HepG2 (cell line): Measurements from ENCODE around the gene OR2M7. TPM values are rescaled to one million over a fixed set of nuclear protein-coding genes. Genes with fewer than 3 reads are reported as not detected.

Source experiments
- ATAC-seq: fragments of 200-7000 bp; cut with Tn5 transposase; 3 replicates; pipeline ENCODE4 v1.9.1; 2020; ENCODE audit warnings: mild to moderate bottlenecking, moderate library complexity
- Bru-seq: library from RNA; stranded (reverse); fragments of 400-500 nt; gene quantifications from one replicate; lab custom pipeline; 2021; lab: Mats Ljungman, UMichigan
- BruChase-seq, 2 experiments: library from RNA; stranded (reverse); fragments of 400-500 nt; gene quantifications; one replicate each; lab custom pipeline; 2021; lab: Mats Ljungman, UMichigan
- BruUV-seq: library from RNA; stranded (reverse); fragments of 400-500 nt; replicated peaks from 2 replicates; lab custom pipeline; 2021; lab: Mats Ljungman, UMichigan
- CTCF ChIA-PET: fragments of 300-600 bp; formaldehyde crosslinking; extraction: SDS; loops from one replicate; lab custom pipeline; 2021; ENCODE audit warnings: low total read pairs, inconsistent platforms, low intra/inter-chr PET ratio; lab: Yijun Ruan, JAX
- POLR2A ChIA-PET: fragments of 350-600 bp; sonication (Branson Sonifier 250); formaldehyde crosslinking; loops from one replicate; lab custom pipeline; 2020; ENCODE audit warnings: antibody characterized with exemption, inconsistent platforms; lab: Yijun Ruan, JAX
- DNase-seq: peaks from one replicate; pipeline ENCODE4 v3.0.0-alpha.2; 2015; ENCODE audit warnings: low spot score
- FAIRE-seq: peaks from 3 replicates; lab custom pipeline; 2011; peaks lifted over from hg19 to GRCh38; lab: Jason Lieb, UNC
- H2AFZ ChIP-seq: one replicate; pipeline ENCODE4 v1.6.1; 2011; ENCODE audit warnings: low read length, inconsistent platforms
- H3K27ac ChIP-seq: fragments of 300-600 bp; 3 replicates; pipeline ENCODE4 v1.8.0; 2011; ENCODE audit warnings: mixed run types, mild to moderate bottlenecking, mixed read lengths, low read length, inconsistent platforms; ENCODE audit not compliant: insufficient read depth; ENCODE audit errors: extremely low read length
- H3K27me3 ChIP-seq, 2 experiments: fragments of 200-600 bp in 1 of 2; 2 replicates in 1 of 2; 3 replicates in 1 of 2; pipeline versions ENCODE4 v1.6.0 to v1.8.0; 2011; ENCODE audit warnings: low read length in 2 of 2, mild to moderate bottlenecking in 2 of 2, moderate library complexity in 2 of 2, inconsistent platforms in 1 of 2; ENCODE audit not compliant: insufficient read depth in 2 of 2, control insufficient read depth in 1 of 2
- H3K36me3 ChIP-seq, 2 experiments: fragments of 200-600 bp in 1 of 2; replicated peaks in 1 of 2; 2 replicates in 1 of 2; 3 replicates in 1 of 2; pipeline versions ENCODE4 v1.5.1 to v1.8.0; 2011; ENCODE audit warnings: low read length in 2 of 2, inconsistent platforms in 1 of 2; ENCODE audit not compliant: insufficient read depth in 2 of 2, control insufficient read depth in 1 of 2
- H3K4me1 ChIP-seq: 2 replicates; pipeline ENCODE4 v1.5.1; 2012; ENCODE audit warnings: low read length, inconsistent platforms; ENCODE audit not compliant: insufficient read depth
- H3K4me2 ChIP-seq: 2 replicates; pipeline ENCODE4 v1.6.0; 2011; ENCODE audit warnings: low read depth, low read length, inconsistent platforms
- H3K4me3 ChIP-seq, 3 experiments: fragments of 200-600 bp in 1 of 3; sonication (generic), shearing (Covaris generic) in 1 of 3; replicated peaks in 1 of 3; 2 replicates each; pipeline ENCODE4 v1.5.1; 2011 to 2016; ENCODE audit warnings: low read length in 3 of 3, inconsistent platforms in 2 of 3, low read depth in 2 of 3, mild to moderate bottlenecking in 2 of 3, control low read depth in 1 of 3, mixed read lengths in 1 of 3; ENCODE audit not compliant: insufficient read depth in 1 of 3
- H3K79me2 ChIP-seq: one replicate; pipeline ENCODE4 v1.6.1; 2011; ENCODE audit warnings: low read length, inconsistent platforms; ENCODE audit not compliant: insufficient read depth
- H3K9ac ChIP-seq: 2 replicates; pipeline ENCODE4 v1.6.0; 2011; ENCODE audit warnings: mild to moderate bottlenecking, low read depth, low read length, inconsistent platforms; ENCODE audit not compliant: insufficient read depth
- H3K9me3 ChIP-seq: 2 replicates; pipeline ENCODE4 v1.5.1; 2012; ENCODE audit warnings: mild to moderate bottlenecking, low read length
- H4K20me1 ChIP-seq: 2 replicates; pipeline ENCODE4 v1.6.0; 2011; ENCODE audit warnings: inconsistent platforms, mild to moderate bottlenecking, low read length, moderate library complexity; ENCODE audit not compliant: insufficient read depth
- FOXM1 ChIP-seq: sonication (generic); formaldehyde crosslinking; IDR thresholded peaks from 2 replicates; pipeline ENCODE4 v1.5.0; 2020; ENCODE audit warnings: missing genetic modification reagents
- HNF4G ChIP-seq, 2 experiments: sonication (generic) in 1 of 2; formaldehyde crosslinking in 1 of 2; IDR thresholded peaks; 2 replicates each; pipeline versions ENCODE4 v1.4.0 to v1.6.1; 2011 to 2020; ENCODE audit warnings: borderline replicate concordance in 2 of 2, low read depth in 2 of 2, mild to moderate bottlenecking in 2 of 2, low read length in 1 of 2, missing genetic modification reagents in 1 of 2, moderate library complexity in 1 of 2
- ZNF138 ChIP-seq: sonication (generic); formaldehyde crosslinking; IDR thresholded peaks from 2 replicates; pipeline ENCODE4 v1.5.0; 2020; ENCODE audit warnings: mild to moderate bottlenecking, low read depth, missing genetic modification reagents
- ZSCAN29 ChIP-seq: sonication (generic); formaldehyde crosslinking; conservative IDR thresholded peaks from 2 replicates; pipeline ENCODE4 v1.4.0; 2020; ENCODE audit warnings: mild to moderate bottlenecking, missing genetic modification reagents
- WGBS: methylation state at CpG from one replicate; pipeline ENCODE4 v1.1.6; 2017; ENCODE audit warnings: low lambda C conversion rate; 5-methylcytosine and 5-hydroxymethylcytosine counted together
- in situ Hi-C: cut with HindIII; loops from 2 replicates; pipeline ENCODE4 v1.10.0; 2017; ENCODE audit warnings: low pct_unique_long_range_greater_than_20kb; ENCODE audit not compliant: extremely low pct_ligation_motif_present
- intact Hi-C: fragments of 100-400 bp; cut with micrococcal nuclease; formaldehyde crosslinking; loops from one replicate; pipeline ENCODE4 v1.10.0; 2022; ENCODE audit not compliant: unreplicated experiment
- long read RNA-seq, 2 experiments: library from RNA in 1 of 2; library from polyadenylated mRNA in 1 of 2; stranded (forward) in 1 of 2; unstranded in 1 of 2; transcript quantifications; one replicate each; pipeline ENCODE4 v2.0.0, GENCODE V29; 2019 to 2022
- polyA minus RNA-seq, 3 experiments: library from RNA; depleted of rRNA, polyadenylated mRNA; stranded (reverse); fragments of >200 nt; gene quantifications; 2 replicates each; pipeline ENCODE4 v1.2.3, GENCODE V29; 2011; ENCODE audit warnings: low replicate concordance in 1 of 3
- polyA plus RNA-seq, 8 experiments: library from polyadenylated mRNA; depleted of rRNA in 3 of 8; stranded (reverse) in 7 of 8; unstranded in 1 of 8; fragments of >200 nt; fragmentation: Illumina TruSeq in 4 of 8; extraction: Trizol in 4 of 8; gene quantifications; 2 replicates each; pipeline versions ENCODE4 v1.2.1 to v1.2.3, GENCODE V29; 2011 to 2016; ENCODE audit warnings: low read depth in 4 of 8, missing spikeins in 1 of 8, mixed read lengths in 1 of 8; ENCODE audit not compliant: insufficient read depth in 1 of 8
- total RNA-seq, 5 experiments: library from RNA; depleted of rRNA; stranded (reverse); fragments of >200 nt; fragmentation: Illumina TruSeq; extraction: Trizol; gene quantifications; 2 replicates each; pipeline ENCODE4 v1.2.3, GENCODE V29; 2016; ENCODE audit warnings: low read depth in 1 of 5

The OR2M7 gene
- total RNA-seq (2016; rRNA removed; fragmentation: Illumina TruSeq; extraction: Trizol) (not detected in 2 replicates), polyA plus RNA-seq (2011; rRNA removed) (not detected in 2 replicates), polyA minus RNA-seq (2011; rRNA and poly(A)+ RNA removed; ENCODE audit: low replicate concordance) (not detected in 2 replicates), Bru-seq, nascent RNA (not detected), BruChase-seq, experiment 1, labeled RNA remaining after a 6-hour chase (not detected), BruChase-seq, experiment 2, labeled RNA remaining after a 2-hour chase (not detected)
- not detected in 2 replicates for total RNA-seq (2016; cell fraction: cytosol; rRNA removed; fragmentation: Illumina TruSeq; extraction: Trizol; ENCODE audit: low read depth)
- not detected in 2 replicates for total RNA-seq (2016; cell fraction: insoluble cytoplasmic fraction; rRNA removed; fragmentation: Illumina TruSeq; extraction: Trizol)
- not detected in 2 replicates for total RNA-seq (2016; cell fraction: membrane; rRNA removed; fragmentation: Illumina TruSeq; extraction: Trizol)
- not detected in 2 replicates for total RNA-seq (2016; cell fraction: nucleus; rRNA removed; fragmentation: Illumina TruSeq; extraction: Trizol)
- not detected in 2 replicates for polyA plus RNA-seq (2011; cell fraction: cytosol; rRNA removed)
- polyA plus RNA-seq (2011; cell fraction: nucleus; rRNA removed): not detected in 2 replicates
- not detected in 2 replicates for polyA plus RNA-seq (2012)
- polyA plus RNA-seq (2016; cell fraction: cytosol; fragmentation: Illumina TruSeq; extraction: Trizol; ENCODE audit: low read depth): not detected in 2 replicates
- not detected in 2 replicates for polyA plus RNA-seq (2016; cell fraction: insoluble cytoplasmic fraction; fragmentation: Illumina TruSeq; extraction: Trizol; ENCODE audit: low read depth)
- not detected in 2 replicates for polyA plus RNA-seq (2016; cell fraction: membrane; fragmentation: Illumina TruSeq; extraction: Trizol; ENCODE audit: low read depth)
- polyA plus RNA-seq (2016; cell fraction: nucleus; fragmentation: Illumina TruSeq; extraction: Trizol; ENCODE audit: insufficient read depth, low read depth): not detected in 2 replicates
- polyA minus RNA-seq (2011; cell fraction: cytosol; rRNA and poly(A)+ RNA removed): not detected in 2 replicates
- polyA minus RNA-seq (2011; cell fraction: nucleus; rRNA and poly(A)+ RNA removed): not detected in 2 replicates
- long read RNA-seq, experiment 1: 0 reads
- long read RNA-seq, experiment 2: 0 reads

DNA sequence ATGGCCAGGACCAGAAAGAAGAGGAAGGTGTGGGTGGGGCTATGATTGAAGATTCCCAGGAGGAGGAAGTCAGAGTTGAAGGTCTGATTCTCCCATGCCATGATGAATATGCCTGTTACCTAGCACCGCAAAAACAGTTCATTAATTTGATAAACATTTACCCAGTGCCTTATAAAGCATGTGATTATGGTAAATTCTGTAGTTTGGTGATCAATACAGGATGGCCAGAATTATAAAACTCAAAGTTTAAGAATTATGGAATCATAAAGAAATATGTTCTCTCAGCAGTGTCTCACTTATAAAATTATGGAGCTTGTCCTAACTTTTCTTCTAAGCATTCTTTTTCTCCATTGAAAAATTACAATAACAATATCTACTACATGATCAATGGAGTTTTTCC is at the start of gene OR2M7:
TSS of gene OR2M7 (minus strand) at position 101 of the 400 bp plus-strand sequence. CDS start at position 101, 0 bp downstream.
- Histone ChIP-seq H3K4me3 (no peak within 1 kb of the TSS), H3K4me2 (no peak within 1 kb of the TSS), H3K9ac (no peak within 1 kb of the TSS), H3K36me3 (no peaks in the 10 kb centered on the region), H3K9me3 (peaks cover 76% of the 10 kb centered on the region), H3K4me1 (no peaks in the 10 kb centered on the region), H3K27me3 (no peaks in the 10 kb centered on the region), H3K27ac (no peak within 1 kb of the TSS), H3K79me2 (no peaks in the 10 kb centered on the region), H2AFZ (no peak within 1 kb of the TSS), H4K20me1 (no peaks in the 10 kb centered on the region)
- no TSS peak for BruUV-seq
- ATAC-seq (no peak), FAIRE-seq (no peak), DNase-seq (no peak)
- in situ Hi-C loops (no loop called here), intact Hi-C loops (no loop called here)
- CTCF ChIA-PET: no interaction called here
- WGBS: 6% methylated on average over 1 of the region's 1 CpG
- TF ChIP-seq FOXM1 (CRISPR knock-in tag): no peak
- TF ChIP-seq ZSCAN29 (CRISPR knock-in tag): no peak
- no peak for TF ChIP-seq ZNF138 (CRISPR knock-in tag)
- no peak for TF ChIP-seq HNF4G (IDR thresholded peaks at IDR 0.05; ENCODE audit: borderline replicate concordance, low read depth, low read length)
- no peak for TF ChIP-seq HNF4G (CRISPR knock-in tag; IDR thresholded peaks at IDR 0.05; ENCODE audit: borderline replicate concordance, low read depth)
- POLR2A ChIA-PET: no interaction called here
